ENCODE data around the gene SCARB1.

The SCARB1 gene

GRCh38 chr12:124862768-124863415 is 772 bp downstream of the SCARB1 start:
- no peak for DNase-seq (ENCODE audit: low read depth)

DNA sequence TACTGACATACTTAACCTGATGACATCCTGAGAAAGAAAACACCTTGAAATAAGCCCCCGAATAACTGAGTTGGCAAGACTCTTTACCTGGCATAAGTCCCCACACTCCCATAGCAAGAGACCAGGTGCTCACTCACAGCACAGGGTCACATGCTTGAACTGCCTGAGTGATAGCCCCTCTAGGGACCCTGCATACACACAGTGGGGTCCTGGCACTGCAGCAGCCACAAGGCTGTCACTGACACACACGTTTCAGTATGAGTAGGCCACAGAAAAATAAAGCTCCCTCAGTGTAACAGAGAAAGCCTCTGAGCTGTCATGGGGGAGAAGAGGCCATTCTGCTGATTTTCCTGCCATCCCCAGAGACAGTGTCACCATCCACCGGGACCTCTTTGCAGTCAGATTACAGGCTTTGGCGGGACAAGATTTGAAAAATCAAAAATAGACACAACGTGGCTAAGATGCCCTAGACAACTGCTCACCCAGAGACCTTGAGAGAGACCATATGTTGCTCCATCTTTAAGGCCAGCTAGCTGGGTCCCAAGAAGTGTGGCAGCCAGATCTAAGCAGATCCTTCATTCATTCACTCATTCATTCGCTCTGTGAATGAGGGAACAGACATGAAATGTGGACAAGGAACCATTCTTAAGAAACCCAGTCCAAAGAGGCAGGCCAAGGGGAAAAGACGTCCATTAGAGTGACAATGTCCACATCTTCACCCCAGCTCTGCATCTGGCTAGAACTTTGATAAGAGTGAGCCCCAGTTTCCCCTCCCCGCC is 1.6 kb downstream of the SCARB1 start:
- DNase-seq (ENCODE audit: low read depth), result no peak

GRCh38 chr12:124861492-124861891 is 2.2 kb downstream of the SCARB1 start:
- DNase-seq (ENCODE audit: low read depth), result no peak

- no peak for DNase-seq (ENCODE audit: low read depth)
Observed at GRCh38 chr12:124857921-124858461, 5.7 kb downstream of the SCARB1 start.

- no peak for DNase-seq (ENCODE audit: low read depth)
Observed at GRCh38 chr12:124856842-124857178, 6.9 kb downstream of the SCARB1 start.

DNA sequence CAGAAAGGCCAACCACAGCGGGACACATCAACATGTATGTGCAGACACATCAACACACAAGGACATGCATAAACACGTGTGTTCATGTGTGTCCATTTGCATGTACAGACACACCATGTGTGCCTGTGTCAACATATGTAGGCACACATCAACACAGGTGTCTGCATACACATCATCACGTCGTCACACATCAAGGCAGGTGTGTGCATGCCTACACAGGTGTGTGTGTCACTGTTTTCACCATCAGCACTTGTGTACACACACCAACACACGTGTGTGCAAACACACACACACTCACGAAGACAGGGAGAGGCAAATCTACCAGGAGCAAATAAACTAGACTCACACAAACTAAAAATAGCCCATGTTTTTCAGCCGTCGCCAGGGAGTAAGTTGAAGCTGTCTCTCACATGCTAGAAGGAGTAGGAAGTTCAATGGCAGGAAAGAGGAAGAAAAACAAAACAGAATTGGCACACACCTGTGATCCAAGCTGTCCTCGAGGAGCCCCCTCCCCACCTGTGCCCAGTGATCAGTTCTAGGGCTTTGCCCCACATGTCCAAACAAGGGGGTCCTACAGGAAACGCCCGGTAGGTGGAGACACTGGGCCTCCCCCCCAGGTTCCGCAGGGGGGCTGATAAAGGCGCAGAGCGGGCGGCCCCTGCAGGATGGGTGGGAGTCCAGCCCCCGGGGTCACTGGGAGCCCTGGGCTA is 7.4 kb downstream of the SCARB1 start:
- DNase-seq (ENCODE audit: low read depth), result no peak

- no peak for DNase-seq (ENCODE audit: low read depth)
Observed at GRCh38 chr12:124855275-124855957, 8.2 kb downstream of the SCARB1 start.

- no peak for DNase-seq (ENCODE audit: low read depth)
Observed at GRCh38 chr12:124854637-124855184, 9.0 kb downstream of the SCARB1 start.

- DNase-seq (ENCODE audit: low read depth), result no peak
Observed at GRCh38 chr12:124853781-124854636, 9.7 kb downstream of the SCARB1 start.

- DNase-seq (ENCODE audit: low read depth), result no peak
Observed at GRCh38 chr12:124852911-124853427, 10.7 kb downstream of the SCARB1 start.

DNA sequence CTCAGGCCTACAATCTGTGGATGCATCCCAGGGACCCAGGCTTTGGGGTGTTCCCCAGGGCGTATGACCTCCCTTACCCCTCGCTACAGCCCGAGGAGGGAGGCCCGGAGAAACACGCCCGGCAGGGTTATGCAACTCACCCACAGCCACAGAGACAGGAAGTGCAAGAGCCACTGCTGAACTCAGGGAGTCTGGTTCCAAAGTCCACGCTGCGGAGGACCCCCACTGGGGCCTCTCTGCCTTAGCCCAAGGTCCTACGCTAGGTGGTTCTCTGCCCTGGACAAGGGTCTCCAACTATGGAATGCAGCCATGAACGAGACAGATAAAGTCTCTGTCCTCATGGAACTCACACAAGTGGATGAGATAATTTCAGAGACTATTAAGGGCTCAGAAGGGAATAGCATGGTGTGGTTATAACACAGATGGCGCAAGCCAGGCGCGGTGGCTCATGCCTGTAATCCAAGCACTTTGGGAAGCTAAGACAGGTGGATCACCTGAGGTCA is 11.3 kb downstream of the SCARB1 start:
- DNase-seq (ENCODE audit: low read depth), result no peak

GRCh38 chr12:124851342-124851741 is 12.3 kb downstream of the SCARB1 start:
- DNase-seq (ENCODE audit: low read depth), result no peak

- DNase-seq (ENCODE audit: low read depth), result no peak
Observed at GRCh38 chr12:124849382-124849781, 14.3 kb downstream of the SCARB1 start.

GRCh38 chr12:124848621-124849380 is 14.9 kb downstream of the SCARB1 start:
- no peak for DNase-seq (ENCODE audit: low read depth)

GRCh38 chr12:124847113-124848074 is 16.3 kb downstream of the SCARB1 start:
- DNase-seq (ENCODE audit: low read depth), result no peak

DNA sequence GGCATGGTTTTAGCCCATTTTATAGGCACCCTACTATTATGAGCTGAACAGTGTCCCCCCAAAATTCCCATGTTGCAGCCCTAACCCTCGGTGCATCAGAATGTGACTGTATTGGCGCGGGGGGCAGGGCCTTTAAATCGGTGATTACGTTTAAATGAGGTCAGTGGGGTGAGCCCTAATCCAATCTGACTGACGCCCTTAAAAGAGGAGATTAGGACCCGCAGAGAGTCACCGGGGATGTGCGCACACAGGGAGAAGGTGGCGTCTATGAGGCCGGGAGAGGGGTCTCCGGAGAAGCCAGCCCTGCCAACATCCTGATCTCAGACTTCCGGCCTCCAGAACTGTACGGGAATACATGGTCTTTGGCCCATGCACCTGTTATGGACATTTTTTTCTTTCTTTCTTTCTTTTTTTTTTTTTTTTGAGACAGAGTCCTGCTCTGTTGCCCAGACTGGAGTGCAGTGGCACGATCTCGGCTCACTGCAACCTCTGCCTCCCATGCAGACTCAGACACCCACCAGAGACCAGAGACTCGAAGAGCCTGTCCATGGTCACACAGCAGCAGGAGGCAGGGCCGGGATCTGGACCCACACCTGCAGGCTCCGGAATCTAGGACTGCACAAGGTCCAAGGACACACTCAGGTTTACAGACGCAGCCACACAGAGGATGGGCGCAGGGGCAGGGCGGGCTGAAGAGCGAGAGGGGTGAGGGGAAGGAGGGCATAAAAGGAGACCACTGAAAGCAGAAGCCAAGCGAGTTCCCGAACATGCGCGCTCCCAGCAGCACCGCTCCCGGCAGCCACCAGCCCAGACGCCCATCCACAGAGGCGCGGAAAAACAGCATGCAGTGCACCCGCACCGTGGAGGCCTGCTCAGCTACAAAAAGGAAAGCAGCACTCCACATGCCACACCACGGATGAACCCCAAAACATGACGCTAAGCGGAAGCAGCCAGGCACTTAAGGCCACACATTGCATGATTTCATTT is 19.0 kb downstream of the SCARB1 start:
- no peak for DNase-seq (ENCODE audit: low read depth)

DNA sequence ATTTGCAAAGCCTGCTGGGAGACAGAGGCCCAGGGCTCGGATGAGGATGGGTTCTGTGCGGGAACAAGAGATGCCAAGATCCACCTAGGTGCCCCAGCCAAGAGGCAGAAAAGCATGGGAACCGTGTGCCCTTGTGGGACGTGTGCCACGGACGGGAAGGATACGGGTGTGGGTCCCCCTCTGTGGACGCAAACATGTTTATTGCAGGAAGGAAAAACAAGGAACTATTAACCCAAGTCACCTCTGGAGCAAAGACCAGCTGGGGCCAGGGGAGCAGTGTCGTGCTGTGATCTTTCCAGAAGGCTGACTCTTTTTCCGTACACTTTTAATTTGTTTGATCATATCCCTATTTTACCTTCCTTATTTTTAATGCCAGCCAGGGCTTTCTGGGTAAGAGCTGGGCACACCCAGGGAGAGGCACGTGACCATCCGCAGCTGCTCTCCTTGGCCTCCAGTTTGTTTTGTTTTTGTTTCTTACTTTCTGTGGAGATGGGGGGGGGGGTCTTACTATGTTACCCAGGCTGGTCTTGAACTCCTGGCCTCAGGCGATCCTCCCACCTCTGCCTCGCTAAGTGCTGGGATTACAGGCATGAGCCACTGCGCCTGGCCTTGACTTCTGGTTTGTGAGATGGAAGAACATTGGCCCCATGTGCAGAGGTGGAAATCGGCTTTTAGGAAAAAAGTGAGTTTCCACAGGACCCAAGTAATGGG is 20.7 kb downstream of the SCARB1 start:
- DNase-seq (ENCODE audit: low read depth), result no peak

Data from non-pigmented ciliary epithelial cell (primary cell).